WTC11 (cell line): ENCODE measurements around the gene EEFSEC. TPM values are rescaled to one million over a fixed set of nuclear protein-coding genes. Genes with fewer than 3 reads are reported as not detected.

Source experiments
- ATAC-seq: fragments of 200-7000 bp; cut with Tn5 transposase; 2 replicates; pipeline ENCODE4 v1.10.0; 2021; ENCODE audit warnings: mild to moderate bottlenecking, moderate library complexity
- CTCF ChIA-PET: fragments of 300-600 bp; sonication (Branson Sonifier 250); formaldehyde crosslinking; loops from one replicate; lab custom pipeline; 2021; ENCODE audit warnings: antibody characterized with exemption; lab: Charles Lee
- POLR2A ChIA-PET: fragments of 350-600 bp; sonication (Branson Sonifier 250); formaldehyde crosslinking; loops from one replicate; lab custom pipeline; 2021; ENCODE audit warnings: antibody characterized with exemption; lab: Charles Lee
- DNase-seq: peaks from one replicate; pipeline ENCODE4 v3.0.0; 2021; ENCODE audit warnings: low spot score
- H3K27ac Mint-ChIP-seq: 2 replicates; pipeline ENCODE4 v1.8.0; 2021; ENCODE audit warnings: mixed read lengths
- H3K27me3 Mint-ChIP-seq: 2 replicates; pipeline ENCODE4 v1.8.0; 2021; ENCODE audit warnings: low read depth, mild to moderate bottlenecking, moderate library complexity, mixed read lengths
- H3K36me3 Mint-ChIP-seq: 2 replicates; pipeline ENCODE4 v1.8.0; 2021; ENCODE audit warnings: mixed read lengths
- H3K4me1 Mint-ChIP-seq: 2 replicates; pipeline ENCODE4 v1.8.0; 2022; ENCODE audit warnings: mixed read lengths
- H3K4me3 Mint-ChIP-seq: 2 replicates; pipeline ENCODE4 v1.8.0; 2021; ENCODE audit warnings: mild to moderate bottlenecking, moderate library complexity, mixed read lengths
- H3K9me3 Mint-ChIP-seq: 2 replicates; pipeline ENCODE4 v1.8.0; 2021; ENCODE audit warnings: mixed read lengths
- ATF2 ChIP-seq: sonication (generic); formaldehyde crosslinking; IDR thresholded peaks from 2 replicates; pipeline ENCODE4 v1.8.1; 2022; ENCODE audit warnings: low read depth, missing genetic modification reagents, borderline replicate concordance
- CDX4 ChIP-seq: fragments of 250-450 bp; sonication (Bioruptor Pico); IDR thresholded peaks from 2 replicates; pipeline ENCODE4 v1.9.0; 2021; ENCODE audit warnings: moderate library complexity, mild to moderate bottlenecking, inconsistent platforms, borderline replicate concordance
- CTCF ChIP-seq: fragments of 200-600 bp; IDR thresholded peaks from 2 replicates; pipeline ENCODE4 v1.8.0; 2022; ENCODE audit warnings: antibody characterized with exemption
- ETV6 ChIP-seq: sonication (generic); formaldehyde crosslinking; IDR thresholded peaks from 2 replicates; pipeline ENCODE4 v1.8.1; 2022; ENCODE audit warnings: mild to moderate bottlenecking, missing genetic modification reagents
- FOXJ3 ChIP-seq: sonication (generic); formaldehyde crosslinking; IDR thresholded peaks from 2 replicates; pipeline ENCODE4 v1.9.0; 2021; ENCODE audit warnings: missing genetic modification reagents, mild to moderate bottlenecking, borderline replicate concordance
- JUN ChIP-seq: sonication (generic); formaldehyde crosslinking; IDR thresholded peaks from 2 replicates; pipeline ENCODE4 v1.8.0; 2023; ENCODE audit warnings: mild to moderate bottlenecking, missing genetic modification reagents
- MLX ChIP-seq: sonication (generic); formaldehyde crosslinking; IDR thresholded peaks from 2 replicates; pipeline ENCODE4 v1.8.1; 2023; ENCODE audit warnings: mild to moderate bottlenecking, missing genetic modification reagents, moderate library complexity
- MYBL2 ChIP-seq: sonication (generic); formaldehyde crosslinking; IDR thresholded peaks from 2 replicates; pipeline ENCODE4 v1.8.1; 2023; ENCODE audit warnings: mild to moderate bottlenecking, moderate library complexity, missing genetic modification reagents
- NFE2L1 ChIP-seq: sonication (generic); formaldehyde crosslinking; IDR thresholded peaks from 2 replicates; pipeline ENCODE4 v1.8.1; 2023; ENCODE audit warnings: missing genetic modification reagents
- RELA ChIP-seq: sonication (generic); formaldehyde crosslinking; IDR thresholded peaks from 2 replicates; pipeline ENCODE4 v1.8.1; 2022; ENCODE audit warnings: missing genetic modification reagents, mild to moderate bottlenecking, borderline replicate concordance
- SMAD3 ChIP-seq: sonication (generic); formaldehyde crosslinking; IDR thresholded peaks from 2 replicates; pipeline ENCODE4 v1.8.0; 2022; ENCODE audit warnings: missing genetic modification reagents, mild to moderate bottlenecking, borderline replicate concordance
- SOX15 ChIP-seq: fragments of 250-450 bp; sonication (Bioruptor Pico); IDR thresholded peaks from 2 replicates; pipeline ENCODE4 v1.9.0; 2021; ENCODE audit warnings: mild to moderate bottlenecking
- USF1 ChIP-seq: sonication (generic); formaldehyde crosslinking; IDR thresholded peaks from 2 replicates; pipeline ENCODE4 v1.8.0; 2022; ENCODE audit warnings: mild to moderate bottlenecking, missing genetic modification reagents
- ZMAT4 ChIP-seq: fragments of 250-450 bp; sonication (Bioruptor Pico); IDR thresholded peaks from 2 replicates; pipeline ENCODE4 v1.9.0; 2021; ENCODE audit warnings: mild to moderate bottlenecking
- ZNF219 ChIP-seq: sonication (generic); formaldehyde crosslinking; IDR thresholded peaks from 2 replicates; pipeline ENCODE4 v1.8.0; 2023; ENCODE audit warnings: missing genetic modification reagents, mild to moderate bottlenecking, borderline replicate concordance
- ZNF317 ChIP-seq: sonication (generic); formaldehyde crosslinking; IDR thresholded peaks from 2 replicates; pipeline ENCODE4 v1.8.1; 2023; ENCODE audit warnings: low read depth, mild to moderate bottlenecking, moderate library complexity, missing genetic modification reagents, borderline replicate concordance
- ZNF396 ChIP-seq: fragments of 250-450 bp; sonication (Bioruptor Pico); IDR thresholded peaks from 2 replicates; pipeline ENCODE4 v1.8.0; 2021; ENCODE audit warnings: mild to moderate bottlenecking, moderate library complexity, borderline replicate concordance
- ZNF512 ChIP-seq: sonication (generic); formaldehyde crosslinking; IDR thresholded peaks from 2 replicates; pipeline ENCODE4 v1.8.1; 2022; ENCODE audit warnings: missing genetic modification reagents, borderline replicate concordance
- ZNF532 ChIP-seq: fragments of 250-450 bp; sonication (Bioruptor Pico); IDR thresholded peaks from 2 replicates; pipeline ENCODE4 v1.9.0; 2021; ENCODE audit warnings: mild to moderate bottlenecking, borderline replicate concordance
- ZNF671 ChIP-seq: fragments of 250-450 bp; sonication (Bioruptor Pico); IDR thresholded peaks from 2 replicates; pipeline ENCODE4 v1.8.0; 2021; ENCODE audit warnings: mild to moderate bottlenecking
- total RNA-seq: library from RNA; stranded (reverse); gene quantifications from 3 replicates; pipeline ENCODE4 v1.2.3, GENCODE V29; 2021

The EEFSEC gene
- total RNA-seq, 1 experiment from 2014 or later, result 13.7 TPM

- Mint-ChIP-seq H3K36me3 (no peaks in the 10 kb centered on the region), H3K27ac (no peak overlapping the region), H3K9me3 (no peaks in the 10 kb centered on the region), H3K4me3 (no peak overlapping the region), H3K27me3 (no peaks in the 10 kb centered on the region), H3K4me1 (peaks cover 17% of the 10 kb centered on the region)
- ChIA-PET CTCF (interaction anchor here (1.5 to 4.0 kb wide), 2 partner anchors 13 to 83 kb away, joined by 7 to 24 read pairs; no protein-coding TSS in a partner anchor), POLR2A (no interaction called here)
- TF ChIP-seq NFE2L1 (CRISPR knock-in tag), result no peak
- TF ChIP-seq CDX4 (CRISPR knock-in tag), result no peak
- no peak for TF ChIP-seq SOX15 (CRISPR knock-in tag)
- TF ChIP-seq MLX (CRISPR knock-in tag), result no peak
- no peak for TF ChIP-seq ETV6 (CRISPR knock-in tag)
- DNase-seq (no peak), ATAC-seq (no peak)
These were observed 86.0 kb downstream of the EEFSEC start for GRCh38 chr3:128239304-128239703.

- ChIA-PET CTCF (interaction anchor here (0.8 to 1.3 kb wide), 3 partner anchors 11 to 145 kb away, joined by 3 to 6 read pairs (median 3); no protein-coding TSS in a partner anchor), POLR2A (no interaction called here)
- ATAC-seq, result no peak
- H3K27me3 Mint-ChIP-seq, result no peaks in the 10 kb centered on the region
- TF ChIP-seq ZNF396 (CRISPR knock-in tag) (no peak), ZNF532 (CRISPR knock-in tag) (no peak), SMAD3 (no peak), ZMAT4 (no peak), ZNF219 (no peak), FOXJ3 (no peak), MYBL2 (CRISPR knock-in tag) (no peak), USF1 (CRISPR knock-in tag) (no peak), RELA (CRISPR knock-in tag) (no peak), ZNF317 (no peak), JUN (no peak), ZNF671 (CRISPR knock-in tag) (no peak)
- TF ChIP-seq, all 79 proteins: peak for 0
- H3K4me3 Mint-ChIP-seq, result no peak overlapping the region
- H3K27ac Mint-ChIP-seq, result no peak overlapping the region
- H3K36me3 Mint-ChIP-seq, result no peaks in the 10 kb centered on the region
- no peak for DNase-seq
- H3K4me1 Mint-ChIP-seq, result peaks cover 17% of the 10 kb centered on the region
- no peaks in the 10 kb centered on the region for H3K9me3 Mint-ChIP-seq
These were observed 87.0 kb downstream of the EEFSEC start for GRCh38 chr3:128240232-128240631.

GRCh38 chr3:128241741-128242140 lies 88.5 kb downstream of the EEFSEC start:
- ChIA-PET POLR2A (no interaction called here), CTCF (interaction anchor here (0.9 to 1.3 kb wide), 2 partner anchors 15 to 80 kb away, joined by 3 to 6 read pairs; no protein-coding TSS in a partner anchor)
- no peaks in the 10 kb centered on the region for H3K9me3 Mint-ChIP-seq
- H3K4me1 Mint-ChIP-seq, result peaks cover 17% of the 10 kb centered on the region
- no peaks in the 10 kb centered on the region for H3K36me3 Mint-ChIP-seq
- H3K27ac Mint-ChIP-seq, result no peak overlapping the region
- ATAC-seq (no peak), DNase-seq (no peak)
- H3K4me3 Mint-ChIP-seq, result no peak overlapping the region
- no peaks in the 10 kb centered on the region for H3K27me3 Mint-ChIP-seq
- TF ChIP-seq CTCF (no peak), ZNF512 (CRISPR knock-in tag) (no peak), ATF2 (CRISPR knock-in tag) (no peak)
